IMR-90 (cell line): ENCODE data around the gene PRTFDC1. TPM values are rescaled to one million over a fixed set of nuclear protein-coding genes. Genes with fewer than 3 reads are reported as not detected.

Experiments
- ATAC-seq: fragments of 200-7000 bp; cut with Tn5 transposase; 2 replicates; pipeline ENCODE4 v1.9.1; 2020; ENCODE audit warnings: low read depth, mild to moderate bottlenecking, moderate library complexity
- BruUV-seq: library from RNA; stranded (reverse); fragments of 400-500 nt; replicated peaks from 2 replicates; lab custom pipeline; 2021; lab: Mats Ljungman, UMichigan
- CTCF ChIA-PET: fragments of 300-600 bp; formaldehyde crosslinking; extraction: SDS; loops from one replicate; lab custom pipeline; 2021; ENCODE audit warnings: antibody characterized with exemption; lab: Yijun Ruan, JAX
- POLR2A ChIA-PET: fragments of 300-600 bp; sonication (Branson Sonifier 250); formaldehyde crosslinking; loops from one replicate; lab custom pipeline; 2022; ENCODE audit warnings: antibody characterized with exemption; ENCODE audit not compliant: unreplicated experiment; lab: Charles Lee
- DNase-seq: peaks from one replicate; pipeline ENCODE4 v3.0.0; 2013
- H2AFZ ChIP-seq: replicated peaks from 2 replicates; pipeline ENCODE3; 2013; ENCODE audit warnings: low read length, mild to moderate bottlenecking; ENCODE audit not compliant: poor library complexity
- H2AK5ac ChIP-seq: 2 replicates; pipeline ENCODE4 v1.6.1; 2013; ENCODE audit warnings: low read depth, low read length, inconsistent platforms
- H2AK9ac ChIP-seq: replicated peaks from 2 replicates; pipeline ENCODE3; 2013; ENCODE audit warnings: mild to moderate bottlenecking, low read depth, low read length, moderate library complexity; ENCODE audit not compliant: poor library complexity
- H2BK120ac ChIP-seq: 2 replicates; pipeline ENCODE4 v1.6.1; 2013; ENCODE audit warnings: low read depth, low read length, inconsistent platforms
- H2BK15ac ChIP-seq: 3 replicates; pipeline ENCODE4 v1.6.1; 2013; ENCODE audit warnings: low read depth, low read length, inconsistent platforms
- H2BK20ac ChIP-seq: 2 replicates; pipeline ENCODE4 v1.6.1; 2013; ENCODE audit warnings: low read depth, mild to moderate bottlenecking, inconsistent platforms, low read length, moderate library complexity
- H2BK5ac ChIP-seq: 2 replicates; pipeline ENCODE4 v1.6.1; 2013; ENCODE audit warnings: mild to moderate bottlenecking, low read depth, low read length, inconsistent platforms; ENCODE audit not compliant: poor library complexity, severe bottlenecking
- H3K14ac ChIP-seq: replicated peaks from 2 replicates; pipeline ENCODE4 v1.6.1; 2013; ENCODE audit warnings: low read depth, low read length, inconsistent platforms
- H3K18ac ChIP-seq: 2 replicates; pipeline ENCODE4 v1.6.1; 2013; ENCODE audit warnings: low read depth, low read length, control low read depth
- H3K23ac ChIP-seq: 2 replicates; pipeline ENCODE4 v1.6.1; 2013; ENCODE audit warnings: low read depth, low read length, inconsistent platforms
- H3K27ac ChIP-seq: 2 replicates; pipeline ENCODE4 v1.5.1; 2013; ENCODE audit warnings: mild to moderate bottlenecking, control low read depth, low read length; ENCODE audit not compliant: insufficient read depth
- H3K27me3 ChIP-seq: 2 replicates; pipeline ENCODE4 v1.6.1; 2013; ENCODE audit warnings: low read length; ENCODE audit not compliant: control insufficient read depth, insufficient read depth
- H3K36me3 ChIP-seq: 2 replicates; pipeline ENCODE4 v1.6.1; 2013; ENCODE audit warnings: low read length, mixed read lengths; ENCODE audit not compliant: control insufficient read depth, insufficient read depth
- H3K4ac ChIP-seq: 2 replicates; pipeline ENCODE4 v1.6.1; 2013; ENCODE audit warnings: low read depth, low read length, inconsistent platforms
- H3K4me1 ChIP-seq: 2 replicates; pipeline ENCODE4 v1.6.1; 2013; ENCODE audit warnings: low read length, mixed read lengths; ENCODE audit not compliant: control insufficient read depth, insufficient read depth
- H3K4me2 ChIP-seq: 2 replicates; pipeline ENCODE4 v1.6.1; 2013; ENCODE audit warnings: low read depth, mild to moderate bottlenecking, control low read depth, low read length, moderate library complexity
- H3K4me3 ChIP-seq: 2 replicates; pipeline ENCODE4 v1.5.1; 2013; ENCODE audit warnings: low read depth, mild to moderate bottlenecking, control low read depth, low read length, moderate library complexity; ENCODE audit not compliant: insufficient read depth
- H3K56ac ChIP-seq: 2 replicates; pipeline ENCODE4 v1.6.1; 2013; ENCODE audit warnings: low read length, inconsistent platforms; ENCODE audit not compliant: insufficient read depth; ENCODE audit errors: extremely low read depth
- H3K79me1 ChIP-seq, 2 experiments: 2 replicates each; pipeline ENCODE4 v1.6.1; 2013; ENCODE audit warnings: low read length in 2 of 2, inconsistent platforms in 1 of 2, low read depth in 1 of 2
- H3K9ac ChIP-seq: 2 replicates; pipeline ENCODE4 v1.6.1; 2013; ENCODE audit warnings: low read depth, low read length, control low read depth
- H3K9me1 ChIP-seq: 2 replicates; pipeline ENCODE4 v1.6.1; 2013; ENCODE audit warnings: low read length, inconsistent platforms; ENCODE audit not compliant: insufficient read depth
- H3K9me3 ChIP-seq: 2 replicates; pipeline ENCODE4 v1.6.1; 2013; ENCODE audit warnings: low read length; ENCODE audit not compliant: control insufficient read depth, insufficient read depth
- H4K20me1 ChIP-seq: 2 replicates; pipeline ENCODE4 v1.6.1; 2013; ENCODE audit warnings: low read length, inconsistent platforms; ENCODE audit not compliant: insufficient read depth
- H4K5ac ChIP-seq: 2 replicates; pipeline ENCODE4 v1.6.1; 2013; ENCODE audit warnings: mild to moderate bottlenecking, low read depth, low read length, control low read depth
- H4K8ac ChIP-seq, 2 experiments: 2 replicates each; pipeline ENCODE4 v1.6.1; 2013; ENCODE audit warnings: low read depth in 2 of 2, low read length in 2 of 2, control low read depth in 1 of 2, inconsistent platforms in 1 of 2
- H4K91ac ChIP-seq: 2 replicates; pipeline ENCODE4 v1.6.1; 2013; ENCODE audit warnings: low read depth, low read length, inconsistent platforms; ENCODE audit not compliant: insufficient read depth
- MAZ ChIP-seq: IDR thresholded peaks from 2 replicates; pipeline ENCODE4 v1.6.1; 2012; ENCODE audit warnings: low read depth, mild to moderate bottlenecking, low read length, improper control_type of control experiment, moderate library complexity, borderline replicate concordance
- WGBS, 2 experiments: methylation state at CpG; one replicate each; pipeline versions ENCODE4 v1.1.5 to v1.1.7; 2013; ENCODE audit warnings: missing lambda C conversion rate in 2 of 2; ENCODE audit not compliant: insufficient read length in 1 of 2; ENCODE audit errors: extremely low coverage in 2 of 2; 5-methylcytosine and 5-hydroxymethylcytosine counted together
- dilution Hi-C: fragments of 300-500 bp; cut with HindIII; formaldehyde crosslinking; loops from one replicate; pipeline ENCODE4 v1.14.3; 2018; ENCODE audit warnings: low sequenced_read_pairs; ENCODE audit not compliant: unreplicated experiment
- in situ Hi-C: fragments of 300-500 bp; cut with MboI; formaldehyde crosslinking; loops from 3 replicates; pipeline ENCODE4 v1.14.3; 2019; ENCODE audit warnings: low sequenced_read_pairs, inconsistent platforms, mixed read lengths
- intact Hi-C: fragments of 100-400 bp; cut with micrococcal nuclease; formaldehyde crosslinking; loops from 2 replicates; pipeline ENCODE4 v1.10.0; 2022
- polyA plus RNA-seq, 3 experiments: library from polyadenylated mRNA; depleted of rRNA; stranded (reverse); fragments of >200 nt; gene quantifications; 2 replicates each; pipeline ENCODE4 v1.2.3, GENCODE V29; 2012; ENCODE audit warnings: low replicate concordance in 1 of 3
- total RNA-seq: library from RNA; depleted of rRNA; stranded (reverse); fragments of >200 nt; gene quantifications from 2 replicates; pipeline ENCODE4 v1.2.3, GENCODE V29; 2012

PRTFDC1 gene
- total and polyA plus RNA-seq, 2 of the 4 experiments (the other 2 are of a cell fraction) = 12.3 to 17.9 TPM

DNA sequence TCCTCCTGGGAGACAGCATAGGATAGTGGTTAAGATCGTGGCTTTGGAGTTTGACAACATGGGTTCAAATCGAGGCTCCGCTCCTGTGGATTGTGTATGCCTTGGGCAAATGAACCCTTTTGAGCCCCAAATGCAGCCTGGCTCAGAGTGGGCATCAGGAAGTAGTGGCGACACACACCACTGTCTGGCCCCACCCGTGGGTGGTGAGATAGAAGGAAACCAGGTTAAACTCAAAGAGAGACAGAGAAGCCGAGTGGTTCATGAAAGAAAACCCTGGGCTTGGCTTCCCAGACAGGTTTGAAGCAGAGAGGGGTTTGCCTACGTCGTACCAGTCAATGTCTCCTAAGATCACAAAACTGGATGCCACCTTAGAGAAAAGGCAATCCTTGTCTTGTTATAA lies 57.7 kb downstream of the PRTFDC1 start:
- Histone ChIP-seq H3K4me3 (no peak overlapping the region), H3K9me3 (no peaks in the 10 kb centered on the region), H3K18ac (peak overlapping the region; percentile 10; the same call in 1 of the 2 replicates), H2AFZ (peak overlapping the region; percentile 61), H3K4ac (peak overlapping the region; percentile 95), H3K27ac (peak overlapping the region; percentile 16; the same call in 1 of the 2 replicates), H3K27me3 (no peaks in the 10 kb centered on the region), H2BK15ac (peak overlapping the region; percentile 48; the same call in 1 of the 3 replicates), H2BK5ac (peak overlapping the region; percentile 12), H2BK120ac (peak overlapping the region; percentile 53), H3K14ac (peak overlapping the region; percentile 76), H4K20me1 (no peaks in the 10 kb centered on the region), H3K4me1 (peaks cover 14% of the 10 kb centered on the region), H3K9ac (no peak overlapping the region), H2BK20ac (peak overlapping the region; percentile 38), H2AK9ac (peak overlapping the region; percentile 47), H4K8ac (peak overlapping the region; percentile 4 to 41; a peak in 1 of 4 replicates), H3K79me1 (peaks cover 0 to 18% of the 10 kb centered on the region in 2 experiments; a peak in 2 of 4 replicates), H3K4me2 (no peak overlapping the region), H2AK5ac (peak overlapping the region; percentile 50), H3K23ac (0 out of 2 replicates have a peak overlapping the region, but pooled peaks have one; percentile 34), H3K9me1 (peaks cover 26% of the 10 kb centered on the region), H4K91ac (peak overlapping the region; percentile 53), H3K56ac (no peak overlapping the region), H4K5ac (peak overlapping the region; percentile 21; the same call in 1 of the 2 replicates), H3K36me3 (no peaks in the 10 kb centered on the region)
- ChIA-PET CTCF (interaction anchor here (1.3 kb wide), 1 partner anchor 167 kb away, joined by 3 read pairs; no protein-coding TSS in a partner anchor), POLR2A (no interaction called here)
- in situ Hi-C loops = no loop called here
- dilution Hi-C loops = no loop called here
- intact Hi-C loops = loop anchor here (5.0 kb wide), 1 partner anchor 58 kb away; the partner anchor contains the start of gene PRTFDC1
- TF ChIP-seq MAZ = no peak
- no peak for ATAC-seq
- BruUV-seq = no TSS peak
- DNase-seq = no peak
- 100% methylated on average over 1 of the region's 8 CpGs; no CpG with 5 or more reads in 1 of the 2 experiments for WGBS, 2 experiments
